D721Med (cell line): Measurements from ENCODE around the gene ACTN4.

ENCODE experiments used
- DNase-seq: peaks from one replicate; pipeline ENCODE4 v3.0.0; 2011; ENCODE audit warnings: low spot score; ENCODE audit not compliant: insufficient read length
- FAIRE-seq: peaks from 2 replicates; lab custom pipeline; 2011; peaks lifted over from hg19 to GRCh38; lab: Jason Lieb, UNC
- CTCF ChIP-seq: IDR thresholded peaks from 2 replicates; pipeline ENCODE4 v1.5.1; 2012; ENCODE audit warnings: mild to moderate bottlenecking, control low read depth; ENCODE audit not compliant: insufficient read depth; ENCODE audit errors: missing control alignments

ACTN4 gene

GRCh38 chr19:38649305-38650171 is 2.1 kb downstream of the ACTN4 start:
- no peak for DNase-seq
- TF ChIP-seq CTCF = no peak
- FAIRE-seq = no peak

- TF ChIP-seq CTCF = no peak
- FAIRE-seq = no peak
- DNase-seq = no peak
Observed at GRCh38 chr19:38650172-38650775, 2.8 kb downstream of the ACTN4 start.

GRCh38 chr19:38650911-38651584 is 3.6 kb downstream of the ACTN4 start:
- no peak for DNase-seq
- TF ChIP-seq CTCF = no peak
- FAIRE-seq = no peak

- FAIRE-seq (no peak), DNase-seq (no peak)
- no peak for TF ChIP-seq CTCF
Observed at GRCh38 chr19:38653028-38653571, 5.7 kb downstream of the ACTN4 start.

- no peak for TF ChIP-seq CTCF
- FAIRE-seq (no peak), DNase-seq (no peak)
Observed at GRCh38 chr19:38654628-38655055, 7.2 kb downstream of the ACTN4 start.

GRCh38 chr19:38655148-38655824 is 7.8 kb downstream of the ACTN4 start:
- no peak for FAIRE-seq
- no peak for TF ChIP-seq CTCF
- no peak for DNase-seq
